ENCODE data around the gene PLCB1.

DNA sequence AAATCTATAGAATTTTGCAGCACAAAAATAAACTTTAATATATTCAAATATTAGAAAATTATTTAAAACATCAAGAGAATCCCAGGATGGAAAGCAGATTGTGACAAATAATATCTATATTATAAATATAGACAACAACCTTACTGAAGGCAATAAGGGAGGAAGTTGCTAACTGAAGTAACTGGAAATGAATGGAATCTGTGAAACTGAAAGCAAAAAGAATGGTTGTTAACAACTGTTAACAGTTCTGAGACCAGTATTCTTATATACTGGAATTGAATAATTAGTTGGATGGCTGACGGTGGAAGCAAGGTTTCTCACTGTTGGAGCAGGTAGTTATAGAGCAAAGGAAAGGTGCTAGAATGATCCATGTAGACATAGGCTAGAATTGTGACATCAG is 220.4 kb downstream of the PLCB1 start:
- no peak for TF ChIP-seq POLR2AphosphoS5 (IDR thresholded peaks at IDR 0.05; ENCODE audit: borderline replicate concordance, low read depth, low read length)
- TF ChIP-seq EZH2 (IDR thresholded peaks at IDR 0.05) = no peak
- TF ChIP-seq FOXP2 (optimal IDR thresholded peaks at IDR 0.05; ENCODE audit: control extremely low read depth, extremely low read length, insufficient read depth) = no peak

Measured in SK-N-MC (cell line).